Activated effector memory CD4-positive, alpha-beta T cell treated with anti-CD3 and anti-CD28 coated beads, Interleukin-2, amount 50 U/mL, for 16 hours (primary cell): Measurements from ENCODE around the gene OSTF1.

Source experiments
- DNase-seq: peaks from one replicate; pipeline ENCODE4 v3.0.0-alpha.2; 2020

OSTF1 gene

DNA sequence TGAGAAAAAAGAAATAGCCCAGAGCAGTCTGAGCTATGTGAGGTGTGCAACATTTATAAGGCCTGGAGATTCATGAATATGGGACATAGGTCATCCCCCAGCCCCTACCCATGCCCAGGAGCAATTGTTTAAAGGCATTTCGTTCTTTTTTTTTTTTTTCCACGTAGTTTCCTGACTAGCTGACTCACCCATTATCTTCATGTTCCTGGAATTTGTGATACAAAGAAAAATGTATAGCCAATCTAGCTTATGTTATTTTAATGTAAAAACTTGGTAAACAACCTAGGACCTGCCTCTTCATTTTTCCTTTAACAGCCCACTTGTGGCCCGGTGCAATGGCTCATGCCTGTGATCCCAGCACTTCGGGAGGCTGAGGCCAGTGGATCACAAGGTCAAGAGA lies 81.3 kb downstream of the OSTF1 start:
- no peak for DNase-seq

DNA sequence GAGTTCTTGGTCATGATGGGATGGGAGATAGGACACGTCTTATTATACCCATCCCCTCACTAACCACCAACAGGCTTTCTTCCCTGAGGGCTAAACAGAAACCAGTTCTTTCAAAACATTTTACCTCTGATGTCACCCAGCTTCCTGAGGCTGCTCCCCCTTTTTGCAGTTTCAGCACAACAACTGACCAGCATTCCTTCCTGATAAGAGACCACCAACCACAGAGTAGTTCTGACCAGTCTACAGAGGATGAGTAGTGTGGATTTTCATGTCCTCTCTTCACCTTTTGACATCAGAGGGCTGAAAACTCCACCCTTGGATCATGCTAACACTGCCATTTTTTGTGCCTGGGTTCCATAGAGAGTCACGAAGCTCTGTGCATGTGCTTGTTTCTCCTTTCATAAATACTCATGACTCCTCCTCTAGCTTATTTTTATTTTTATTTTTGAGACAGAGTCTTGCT lies 82.6 kb downstream of the OSTF1 start:
- no peak for DNase-seq

DNA sequence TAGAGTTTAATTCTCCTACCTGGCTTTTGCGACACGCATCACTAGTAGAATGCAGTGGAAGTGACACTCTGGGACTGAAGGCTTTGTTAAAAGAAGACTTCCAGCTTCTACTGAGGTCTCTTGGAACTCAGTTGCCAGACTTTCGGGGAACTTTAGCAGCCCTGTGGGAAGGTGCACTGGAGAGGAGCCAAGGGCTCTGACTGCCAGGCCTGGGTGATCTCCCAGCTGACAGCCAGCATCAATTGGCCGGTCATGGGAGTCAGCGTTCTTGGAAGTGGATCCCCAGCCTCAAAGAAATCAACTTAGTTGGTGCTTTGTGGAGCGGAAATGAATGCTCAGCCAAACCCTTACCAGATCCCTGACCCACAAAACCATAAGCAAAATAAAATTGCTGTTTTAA lies 87.1 kb downstream of the OSTF1 start:
- no peak for DNase-seq

DNA sequence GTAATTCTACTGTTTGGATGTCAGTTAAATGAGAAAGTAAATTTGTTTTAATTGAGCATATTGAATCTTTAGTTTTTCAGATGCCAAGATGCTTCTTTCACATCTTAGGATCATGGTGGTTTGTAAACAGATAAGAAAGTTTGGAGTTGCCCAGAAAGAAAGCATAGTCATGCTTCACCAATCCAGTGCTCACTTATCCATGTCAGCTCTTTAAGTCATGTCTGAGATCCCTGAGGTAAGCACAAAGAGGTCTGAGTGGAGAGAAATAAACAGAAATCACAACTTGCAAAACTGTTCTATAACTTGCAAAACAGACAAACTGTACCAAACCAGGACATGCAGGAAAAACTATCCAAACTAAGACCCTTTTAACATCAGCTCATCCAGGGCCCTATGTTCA lies 87.7 kb downstream of the OSTF1 start:
- DNase-seq: no peak

DNA sequence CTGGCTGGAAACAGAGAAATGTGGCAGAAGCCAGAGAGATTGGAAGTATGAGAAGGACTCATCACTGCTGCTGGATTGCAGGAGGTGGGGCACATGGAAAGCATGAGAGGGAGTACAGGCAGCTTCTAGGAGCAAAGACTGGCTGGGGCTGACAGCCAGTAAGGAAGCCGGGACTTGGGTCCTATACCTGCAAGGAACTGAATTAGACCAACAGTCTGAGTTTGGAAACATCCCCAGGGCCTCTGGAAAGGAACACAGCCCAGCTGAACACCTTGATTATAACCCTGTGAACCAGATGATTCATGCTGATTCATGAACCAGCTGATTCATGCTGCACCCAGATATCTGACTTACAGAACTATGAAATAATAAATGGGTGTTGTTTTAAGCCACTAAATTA lies 93.4 kb downstream of the OSTF1 start:
- DNase-seq: no peak

DNA sequence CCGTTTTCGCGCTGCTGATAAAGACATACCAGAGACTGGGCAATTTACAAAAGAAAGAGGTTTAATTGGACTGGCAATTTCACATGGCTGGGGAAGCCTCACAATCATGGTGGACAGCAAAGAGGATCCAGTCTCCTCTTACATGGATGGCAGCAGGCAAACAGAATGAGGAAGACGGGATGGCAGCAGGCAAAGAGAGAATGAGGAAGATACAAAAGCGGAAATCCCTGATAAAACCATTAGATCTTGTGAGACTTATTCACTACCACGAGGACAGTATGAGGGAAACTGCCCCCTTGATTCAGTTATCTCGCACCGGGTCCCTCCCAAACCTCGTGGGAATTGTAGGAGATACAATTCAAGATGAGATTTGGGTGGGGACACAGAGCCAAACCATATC lies 95.0 kb downstream of the OSTF1 start:
- DNase-seq: no peak

DNA sequence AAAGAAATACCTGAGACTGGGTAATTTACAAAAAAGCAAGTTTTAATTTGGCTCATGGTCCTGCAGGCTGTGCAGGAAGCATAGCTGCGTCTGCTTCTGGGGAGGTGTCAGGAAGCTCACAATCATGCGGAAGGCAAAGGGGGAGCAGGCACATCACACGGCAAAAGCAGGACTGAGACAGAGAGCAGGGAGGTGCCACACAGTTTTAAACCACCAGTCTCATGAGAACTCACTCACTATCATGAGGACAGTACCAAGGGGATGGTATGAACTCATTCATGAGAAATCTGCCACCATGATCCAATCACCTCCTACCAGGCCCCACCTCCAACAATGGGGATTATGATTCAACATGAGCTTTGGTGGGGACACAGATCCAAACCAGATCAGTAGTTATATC lies 96.2 kb downstream of the OSTF1 start:
- DNase-seq: no peak

DNA sequence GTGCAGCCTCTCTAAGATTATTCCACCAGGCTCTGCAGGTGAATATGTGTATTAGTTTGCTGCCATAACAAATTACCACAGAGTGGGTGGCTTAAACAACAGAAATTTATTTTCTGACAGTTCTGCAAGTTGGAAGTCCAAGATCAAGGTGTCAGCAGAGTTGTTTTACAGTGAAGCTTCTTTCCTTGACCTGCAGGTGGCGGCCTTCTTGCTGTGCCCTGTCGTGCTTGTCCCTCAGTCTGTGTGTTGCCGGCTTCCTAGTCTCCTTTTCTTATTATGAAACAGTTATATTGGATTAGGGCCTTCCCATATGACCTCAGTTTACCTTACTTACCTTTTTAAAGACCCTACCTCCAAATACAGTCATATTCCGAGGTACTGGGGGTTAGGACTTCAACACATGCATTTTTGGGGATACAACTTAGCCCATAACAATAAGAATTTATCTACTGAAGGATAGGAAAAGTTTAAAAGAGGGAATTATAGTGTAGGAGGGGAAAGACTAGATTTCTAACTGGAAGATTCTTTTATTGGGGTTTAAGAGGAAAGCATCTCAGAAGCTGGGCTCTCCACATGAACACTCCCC lies 97.4 kb downstream of the OSTF1 start:
- peak; percentile 83 for DNase-seq

DNA sequence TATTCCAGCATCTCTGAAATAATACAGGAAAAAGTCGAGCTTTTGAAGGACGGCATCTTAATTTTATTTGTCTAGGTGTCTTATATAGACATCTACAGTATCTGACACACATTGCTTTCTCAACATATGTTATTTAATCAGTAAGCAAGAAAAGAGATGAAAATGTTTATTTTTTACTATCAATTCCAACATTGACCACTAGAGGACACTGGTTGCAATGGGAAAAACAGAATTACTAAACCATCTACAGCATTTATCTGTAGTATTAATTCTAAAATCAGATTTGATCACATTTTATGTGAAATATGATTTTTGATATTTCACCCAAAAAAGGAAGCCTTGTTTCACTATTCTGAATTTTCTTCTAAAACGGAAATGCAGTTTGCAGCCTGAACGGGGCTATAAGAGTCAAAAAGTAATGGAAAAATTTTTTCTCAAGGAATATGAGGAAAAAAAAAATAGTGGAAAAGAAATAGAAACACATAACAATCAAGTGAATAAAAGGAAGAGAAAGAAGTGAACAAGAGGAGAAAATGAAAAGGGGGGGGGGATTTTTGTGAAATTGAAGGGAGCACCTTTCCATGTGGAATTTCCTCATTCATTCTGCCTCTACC lies 98.6 kb downstream of the OSTF1 start:
- DNase-seq: no peak

DNA sequence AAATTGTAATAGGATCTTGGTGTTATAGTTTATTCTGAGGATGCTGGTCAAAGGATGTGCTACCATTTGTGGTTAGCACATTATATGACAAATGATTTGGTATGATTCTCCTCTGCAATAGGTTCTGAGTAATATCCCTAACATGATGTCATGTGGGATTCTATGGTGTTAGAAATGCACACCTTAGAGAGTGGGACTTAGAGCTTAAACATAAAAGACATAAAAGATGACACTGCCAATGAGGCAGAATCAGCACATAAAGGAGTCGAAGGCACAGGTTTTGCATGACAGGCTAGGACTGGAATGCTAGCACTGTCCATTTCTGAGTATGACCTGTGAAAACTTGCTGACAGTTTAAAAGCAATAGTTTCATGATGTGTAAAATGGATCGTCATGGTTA lies 100.4 kb downstream of the OSTF1 start:
- no peak for DNase-seq

DNA sequence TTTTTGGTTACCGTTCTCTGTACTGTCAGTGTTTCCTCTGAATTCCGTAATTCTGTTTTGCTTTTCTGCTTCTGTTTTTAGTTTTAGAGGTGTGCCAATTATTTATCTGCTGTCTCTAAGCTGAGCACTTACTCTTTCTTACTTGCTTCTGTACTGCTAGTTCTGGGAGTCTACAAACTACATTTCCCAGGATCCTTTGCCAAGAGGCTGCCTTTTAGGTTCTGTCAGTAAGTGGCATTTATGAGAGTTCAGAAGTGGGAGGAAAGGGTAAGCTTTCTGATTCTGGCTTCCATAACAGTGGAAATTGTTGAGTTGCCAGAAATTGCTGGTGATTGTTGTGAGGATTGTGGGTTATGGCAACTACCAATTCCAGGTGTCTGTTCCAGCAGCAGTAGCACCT lies 102.4 kb downstream of the OSTF1 start:
- DNase-seq: no peak
